GM19395 (cell line): ENCODE data around the gene MT1M.
"Not testable (repeated sequence)": the region's sequence is repeated elsewhere in the genome, so short reads cannot be mapped to it uniquely, and the experiment has no call there.

Experiments
- ATAC-seq: cut with Tn5 transposase; IDR thresholded peaks from one replicate; pipeline ENCODE4 v1.9.1; 2021; ENCODE audit warnings: mild to moderate bottlenecking, moderate library complexity; ENCODE audit not compliant: unreplicated experiment

Gene MT1M

GRCh38 chr16:56608043-56608875 is 24.2 kb upstream of the MT1M start, which contains the start of gene MT2A:
MT2A (plus strand) TSS chr16:56608584; CDS start chr16:56608656, 72 bp downstream.
- ATAC-seq, result peak; percentile 82

- no peak for ATAC-seq
These were observed 23.5 kb upstream of the MT1M start for GRCh38 chr16:56608876-56609462.

DNA sequence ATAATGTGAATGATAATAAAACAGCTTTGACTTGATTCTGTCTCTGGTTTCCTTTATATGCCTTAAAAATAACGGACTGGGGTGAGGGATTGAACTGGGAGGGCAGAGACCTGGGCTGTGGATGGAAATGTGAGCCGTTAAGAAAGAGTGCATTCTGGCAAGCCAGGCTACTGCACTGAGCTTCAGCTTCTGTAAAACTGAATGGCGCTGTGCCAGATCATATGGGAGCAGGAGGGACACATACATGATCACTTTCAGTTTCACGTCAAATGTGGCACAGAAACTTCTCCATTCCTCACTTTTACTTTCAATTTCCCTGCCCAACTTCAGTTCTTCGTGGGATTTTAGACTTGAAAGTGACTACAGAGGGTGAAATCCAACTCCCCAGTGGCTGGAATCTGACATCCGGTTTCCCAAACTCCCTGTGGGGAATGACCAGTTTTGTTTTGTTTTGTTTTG is 23.0 kb upstream of the MT1M start:
- ATAC-seq, result peak; percentile 58

DNA sequence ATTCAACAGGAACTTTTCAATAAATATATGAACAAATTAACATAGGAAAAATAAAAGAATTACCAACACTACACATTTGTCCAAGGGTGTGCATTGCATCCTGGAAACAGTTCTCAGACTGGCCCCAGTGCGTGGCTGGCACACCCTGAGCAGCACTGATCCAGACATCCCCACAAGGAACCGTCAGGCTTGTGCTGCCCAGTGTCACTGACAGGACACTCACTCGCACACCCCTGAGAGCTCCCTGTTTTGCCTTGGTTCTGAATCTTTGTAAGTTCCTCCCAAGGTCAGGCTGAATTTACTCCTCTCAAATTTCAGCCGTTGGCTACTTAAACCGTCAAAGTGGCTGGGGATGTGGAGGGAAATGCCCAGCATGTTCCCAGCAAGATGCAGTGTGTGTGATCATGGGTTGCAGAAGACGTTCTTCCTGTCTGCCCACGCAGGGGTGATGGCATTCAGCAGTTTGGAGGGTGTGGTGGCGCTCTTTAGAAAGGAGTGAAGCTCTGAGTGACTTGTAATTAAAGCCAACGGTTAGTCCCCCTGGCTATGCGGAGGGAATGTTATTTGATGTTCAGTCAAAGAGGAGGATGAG is 22.3 kb upstream of the MT1M start:
- ATAC-seq, result no peak

- no peak for ATAC-seq
These were observed 21.8 kb upstream of the MT1M start for GRCh38 chr16:56610609-56611111.

GRCh38 chr16:56611281-56611833 is 21.1 kb upstream of the MT1M start:
- no peak for ATAC-seq

DNA sequence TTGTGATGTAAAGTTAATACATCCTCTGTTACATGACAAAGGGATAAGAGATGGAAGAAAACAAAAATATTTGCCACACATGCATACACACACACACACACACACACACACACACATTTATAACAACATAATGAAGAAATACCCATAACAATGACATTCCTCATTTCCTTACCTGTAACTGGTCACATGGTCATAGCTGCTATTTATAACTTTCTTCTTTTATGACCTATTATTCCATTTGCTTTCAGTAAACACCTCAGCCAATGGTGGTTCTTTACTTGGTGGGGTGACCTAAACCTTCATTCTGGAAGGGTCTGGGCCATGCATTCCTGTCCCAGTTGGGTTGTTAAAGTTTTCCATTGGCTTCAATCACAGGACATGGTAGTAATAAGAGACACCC is 18.8 kb upstream of the MT1M start:
- ATAC-seq, result no peak

- no peak for ATAC-seq
These were observed 17.9 kb upstream of the MT1M start for GRCh38 chr16:56614549-56614991.

DNA sequence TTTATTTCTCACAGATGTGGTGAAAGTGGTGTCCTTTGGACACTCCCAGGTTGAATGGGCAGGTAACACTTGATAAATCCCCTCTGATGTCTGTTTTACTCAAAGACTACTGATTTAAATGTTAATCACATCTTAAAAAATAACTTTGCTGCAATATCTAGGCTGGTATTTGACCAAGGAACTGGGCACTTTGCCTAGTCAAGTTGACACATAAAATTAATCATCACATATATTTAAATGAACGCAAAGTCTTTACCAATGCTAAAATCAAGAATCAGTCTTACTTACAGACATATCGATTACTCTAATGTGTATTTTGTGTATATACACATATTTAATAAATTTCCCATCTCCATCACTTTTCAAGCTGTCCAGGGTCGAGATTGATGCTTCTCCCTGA is 17.1 kb upstream of the MT1M start:
- ATAC-seq, result no peak

DNA sequence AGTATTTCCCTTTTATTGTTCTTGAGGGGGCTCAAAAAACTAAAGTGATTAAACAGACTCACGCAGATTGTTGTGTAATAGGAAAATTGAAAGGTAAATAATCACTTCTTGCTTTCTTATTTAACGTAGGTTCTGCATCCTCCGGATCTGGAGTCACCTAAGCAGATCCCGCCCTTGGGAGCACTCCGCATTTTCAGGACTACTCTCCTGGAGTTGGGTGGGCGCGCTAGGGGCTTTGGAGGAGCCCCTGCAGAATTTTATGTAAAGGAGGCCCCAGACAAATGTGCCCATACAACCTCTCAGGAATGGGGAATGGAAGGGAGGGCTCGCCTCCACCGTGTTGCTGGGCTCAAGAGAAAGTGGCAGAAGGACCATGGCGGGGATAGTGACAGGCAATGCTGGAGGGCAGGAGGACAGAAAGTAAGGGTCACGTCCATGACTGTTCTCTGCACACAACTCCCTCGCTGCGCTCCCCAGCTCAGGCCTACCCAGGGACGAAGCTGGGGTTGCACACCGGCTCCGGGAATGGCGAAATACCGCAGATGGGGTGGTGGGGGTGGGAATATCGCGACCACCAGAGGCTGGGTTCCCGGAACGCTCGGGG is 15.7 kb upstream of the MT1M start:
- no peak for ATAC-seq

DNA sequence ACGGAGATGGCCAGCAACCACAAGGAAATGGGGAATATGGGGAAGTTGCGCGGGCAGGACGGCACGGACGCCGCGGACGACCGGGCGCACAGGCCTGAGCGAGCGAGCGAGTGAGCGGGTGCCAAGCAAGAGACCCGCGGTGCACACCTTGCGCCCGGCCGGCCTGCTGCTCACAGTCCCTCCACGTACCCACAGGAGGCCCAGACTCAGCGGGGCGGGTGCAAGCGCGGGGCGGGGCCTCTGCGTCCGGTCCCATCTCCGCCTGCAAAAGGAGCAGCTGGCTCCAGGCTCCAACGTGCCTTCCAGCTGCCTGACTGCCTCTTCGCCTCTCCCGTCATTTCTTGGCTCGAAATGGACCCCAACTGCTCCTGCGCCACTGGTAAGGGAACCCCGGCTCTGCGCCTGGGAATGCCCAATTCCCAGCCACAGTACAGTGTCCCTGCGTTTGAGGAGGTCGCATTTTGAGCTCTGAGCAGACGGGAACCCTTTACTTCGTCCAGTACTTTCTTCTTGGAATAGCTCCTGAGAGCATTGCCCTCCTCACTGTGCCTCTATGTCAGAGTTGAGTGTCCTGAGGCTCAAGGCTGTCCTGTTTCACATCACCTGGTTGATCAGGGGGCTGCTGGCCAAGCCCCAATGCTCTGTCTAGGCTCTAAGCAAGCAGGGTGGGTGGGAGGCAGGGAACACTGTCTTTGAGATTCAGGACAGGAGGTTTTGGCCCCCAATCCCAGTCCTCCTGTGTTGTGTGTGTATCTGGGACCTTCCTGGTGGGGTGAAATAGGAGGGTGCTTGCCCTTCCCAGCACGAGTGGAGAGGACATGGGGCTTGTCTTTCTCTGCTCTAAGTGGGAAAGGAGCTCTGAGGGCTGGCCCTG is 15.0 kb upstream of the MT1M start:
- ATAC-seq, result no peak

DNA sequence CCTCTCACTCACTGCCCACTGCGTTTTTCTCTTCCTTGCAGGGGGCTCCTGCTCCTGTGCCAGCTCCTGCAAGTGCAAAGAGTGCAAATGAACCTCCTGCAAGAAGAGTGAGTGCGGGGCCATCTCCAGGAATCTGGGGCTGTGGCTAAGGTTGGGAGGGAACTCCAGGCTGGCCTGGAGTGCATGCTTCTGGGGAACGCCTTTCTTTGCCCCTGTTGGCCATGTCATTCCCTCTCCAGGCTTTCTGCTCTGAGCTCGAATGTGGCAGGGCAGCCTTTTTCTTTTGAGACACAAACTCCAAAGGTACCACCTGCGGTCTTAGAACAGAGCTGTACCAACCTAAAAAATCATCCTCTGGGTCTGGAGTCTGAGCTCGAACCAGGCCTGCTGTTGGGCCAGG is 14.3 kb upstream of the MT1M start:
- ATAC-seq, result no peak

GRCh38 chr16:56620339-56620897 is 12.0 kb upstream of the MT1M start:
- no peak for ATAC-seq

DNA sequence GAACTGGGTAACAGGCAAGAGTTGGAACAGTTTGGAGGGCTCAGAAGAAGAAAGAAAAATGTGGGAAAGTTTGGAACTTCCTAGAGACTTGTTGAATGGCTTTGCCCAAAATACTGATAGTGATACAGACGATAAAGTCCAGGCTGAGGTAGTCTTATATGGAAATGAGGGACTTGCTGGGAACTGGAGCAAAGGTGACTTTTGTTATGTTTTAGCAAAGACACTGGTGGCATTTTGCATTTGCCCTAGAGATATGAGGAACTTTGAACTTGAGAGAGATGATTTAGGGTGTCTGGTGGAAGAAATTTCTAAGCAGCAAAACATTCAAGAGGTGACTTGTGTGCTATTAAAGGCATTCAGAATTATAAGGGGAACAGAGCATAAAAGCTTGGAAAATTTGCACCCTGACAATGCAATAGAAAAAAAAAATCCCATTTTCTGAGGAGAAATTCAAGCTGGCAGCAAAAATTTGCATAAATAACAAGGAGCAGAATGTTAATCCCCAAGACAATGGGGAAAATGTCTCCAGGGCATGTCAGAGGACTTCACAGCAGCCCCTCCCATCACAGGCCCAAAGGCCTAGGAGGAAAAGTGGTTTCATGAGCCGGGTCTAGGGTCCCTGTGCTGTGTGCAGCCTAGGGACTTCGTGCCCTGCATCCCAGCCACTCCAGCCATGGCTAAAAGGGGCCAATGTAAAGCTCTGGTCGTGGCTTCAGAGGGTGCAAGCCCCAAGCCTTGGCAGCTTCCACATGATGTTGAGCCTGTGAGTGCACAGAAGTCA is 10.6 kb upstream of the MT1M start:
- not testable (repeated sequence) for ATAC-seq

- ATAC-seq, result not testable (repeated sequence)
These were observed 9.3 kb upstream of the MT1M start for GRCh38 chr16:56623184-56623583.

DNA sequence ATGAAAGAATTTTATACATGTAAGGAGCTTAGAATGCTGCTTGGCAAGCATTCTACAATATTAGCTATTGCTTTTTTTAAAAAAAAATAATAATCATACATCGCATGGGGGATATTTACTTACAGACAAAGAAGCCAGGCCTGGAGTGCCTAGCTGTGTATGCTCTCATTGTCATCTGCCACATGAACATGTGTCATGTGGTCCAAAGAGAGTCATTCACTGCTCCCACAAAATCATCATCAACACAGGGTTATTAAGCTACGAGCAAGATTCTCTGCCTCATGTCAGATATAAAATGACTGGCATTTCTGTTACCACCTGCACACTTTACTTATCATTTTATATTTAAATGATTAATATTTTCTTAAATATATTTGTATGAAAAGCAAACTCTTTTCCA is 8.8 kb upstream of the MT1M start:
- ATAC-seq, result no peak

DNA sequence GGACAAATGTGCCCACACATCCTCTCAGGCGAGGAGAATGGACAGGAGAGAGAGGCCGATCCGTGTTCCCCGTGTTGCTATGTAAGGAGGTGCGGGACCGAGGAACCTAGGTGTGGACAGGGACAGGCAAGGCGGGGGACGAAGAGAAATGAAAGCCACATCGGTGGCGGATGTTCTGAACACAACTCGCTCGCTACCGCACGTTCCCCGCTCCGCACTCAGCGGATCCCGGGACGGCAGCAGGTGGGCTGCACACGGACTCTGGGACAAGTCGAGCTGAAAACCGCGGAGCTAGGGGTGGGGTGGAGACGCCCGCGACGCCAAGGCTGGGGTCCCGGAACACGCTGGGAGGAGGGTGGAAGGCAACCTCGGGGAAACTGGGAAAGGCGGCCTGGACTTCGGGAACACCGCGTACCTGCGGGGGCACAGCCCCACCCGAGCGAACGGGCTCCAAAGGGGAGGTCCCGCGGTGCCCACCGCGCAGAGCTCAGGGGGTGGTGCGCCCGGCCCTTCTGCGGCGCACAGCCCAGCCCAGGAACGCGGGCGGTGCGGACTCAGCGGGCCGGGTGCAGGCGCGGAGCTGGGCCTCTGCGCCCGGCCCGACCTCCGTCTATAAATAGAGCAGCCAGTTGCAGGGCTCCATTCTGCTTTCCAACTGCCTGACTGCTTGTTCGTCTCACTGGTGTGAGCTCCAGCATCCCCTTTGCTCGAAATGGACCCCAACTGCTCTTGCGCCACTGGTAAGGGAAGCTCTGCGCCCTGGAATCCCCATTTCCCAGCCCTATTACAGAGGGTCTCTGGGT is 7.1 kb upstream of the MT1M start, which contains the start of gene MT1E:
Gene MT1E, plus strand, starts transcription at position 642 of the 803 bp plus-strand sequence. Its CDS starts 71 bp downstream, at position 713.
- ATAC-seq, result no peak
